ENCODE data around the gene LCN12. TPM values are rescaled to one million over a fixed set of nuclear protein-coding genes. Genes with fewer than 3 reads are reported as not detected.
A peak's percentile ranks its signal among the peaks of the same experiment; 100 is the strongest.

Gene LCN12
- total RNA-seq, 1 experiment from 2014 or later: 2.1 TPM

DNA sequence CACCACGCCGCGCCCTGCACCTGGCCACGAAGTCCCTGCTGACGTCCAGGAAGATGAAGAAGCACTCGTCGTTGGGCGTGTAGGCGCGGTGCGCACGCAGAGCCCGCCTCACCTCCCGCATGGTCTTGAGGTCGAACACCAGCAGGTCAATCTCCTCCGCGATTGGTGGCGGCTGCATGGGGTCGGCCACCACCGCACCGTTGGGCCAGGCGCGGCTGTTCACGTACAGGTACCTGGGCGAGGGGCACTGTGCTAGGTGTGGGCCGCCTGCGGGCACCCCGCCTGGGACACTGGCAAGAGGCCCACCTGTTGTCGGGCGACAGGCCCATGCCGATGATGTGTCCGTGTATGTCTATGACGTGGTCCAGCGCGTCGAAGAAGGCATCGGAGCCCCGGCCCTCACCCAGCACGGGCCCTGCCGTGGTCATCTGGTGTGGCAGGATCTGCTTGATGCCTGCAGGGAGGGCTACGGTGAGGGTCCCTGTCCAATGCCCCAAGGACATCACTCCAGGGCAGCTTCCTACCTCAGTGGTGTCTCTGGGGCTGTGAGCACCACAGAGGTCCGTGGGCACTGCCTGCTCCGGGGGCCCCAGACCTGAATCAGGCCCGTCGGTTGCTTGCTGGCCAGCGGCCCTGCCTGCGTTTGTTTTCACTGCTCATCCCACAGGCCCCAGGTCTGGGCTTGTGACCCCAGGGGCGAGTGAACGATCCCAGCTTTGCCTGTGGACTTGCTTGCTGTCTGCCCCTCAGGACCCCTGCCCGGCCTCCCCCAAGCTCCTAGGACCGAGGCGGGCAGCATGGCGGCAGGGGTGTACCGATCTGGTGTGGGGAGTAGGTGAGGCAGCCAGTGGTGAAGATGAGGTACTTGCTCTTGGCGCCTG, 10.6 kb upstream of the LCN12 start:
- H3K9me3 Mint-ChIP-seq: no peaks in the 10 kb centered on the region
- Histone ChIP-seq H3K23ac (ENCODE audit: insufficient read length, low read depth, low read length) (no peak overlapping the region), H3K27me3 (ENCODE audit: insufficient read depth, low read length) (no peaks in the 10 kb centered on the region), H3K9ac (ENCODE audit: extremely low read depth, insufficient read length, low read length) (no peak overlapping the region), H4K20me1 (ENCODE audit: control insufficient read depth, insufficient read depth, insufficient read length) (no peaks in the 10 kb centered on the region), H2BK120ac (ENCODE audit: low read depth, low read length, poor library complexity, severe bottlenecking) (no peak overlapping the region), H3T11ph (ENCODE audit: low read length) (no peak overlapping the region), H3K4me1 (ENCODE audit: insufficient read depth, low read length) (no peaks in the 10 kb centered on the region), H3K14ac (ENCODE audit: insufficient read depth, low read length) (no peak overlapping the region), H4K91ac (ENCODE audit: insufficient read length, low read depth, low read length) (no peak overlapping the region), H2AFZ (ENCODE audit: low read length) (no peak overlapping the region), H2AK5ac (ENCODE audit: insufficient read length, low read length) (no peak overlapping the region), H3K9me3 (ENCODE audit: control insufficient read depth, low read depth, low read length) (no peaks in the 10 kb centered on the region), H3K4ac (ENCODE audit: low read depth, low read length) (no peak overlapping the region), H2BK15ac (ENCODE audit: low read depth, low read length) (no peak overlapping the region), H3K56ac (ENCODE audit: insufficient read length, low read depth, low read length) (no peak overlapping the region), H3K4me2 (ENCODE audit: insufficient read depth, insufficient read length, low read length) (no peak overlapping the region), H4K8ac (replicated peaks; ENCODE audit: insufficient read length, low read depth, low read length) (no peak overlapping the region), H3K27ac (ENCODE audit: insufficient read length, low read depth, low read length) (no peak overlapping the region), H3K23me2 (ENCODE audit: insufficient read length, low read depth, low read length, poor library complexity, severe bottlenecking) (peaks cover 3% of the 10 kb centered on the region), H3K18ac (ENCODE audit: insufficient read length, low read depth, low read length) (no peak overlapping the region), H2BK5ac (ENCODE audit: insufficient read length, low read length) (no peak overlapping the region), H4K5ac (ENCODE audit: insufficient read length, low read depth, low read length) (no peak overlapping the region), H3K79me1 (ENCODE audit: insufficient read depth, low read depth, low read length, poor library complexity, severe bottlenecking) (no peaks in the 10 kb centered on the region), H2BK12ac (ENCODE audit: insufficient read length, low read depth, low read length) (no peak overlapping the region), H3K79me2 (ENCODE audit: insufficient read depth, low read length) (no peaks in the 10 kb centered on the region), H2BK20ac (ENCODE audit: low read depth, low read length, poor library complexity, severe bottlenecking) (no peak overlapping the region)
- DNase-seq: no peak
- peaks cover 7 to 11% of the 10 kb centered on the region in 2 experiments for H3K4me1 Mint-ChIP-seq
- TF ChIP-seq, protein P1, sequence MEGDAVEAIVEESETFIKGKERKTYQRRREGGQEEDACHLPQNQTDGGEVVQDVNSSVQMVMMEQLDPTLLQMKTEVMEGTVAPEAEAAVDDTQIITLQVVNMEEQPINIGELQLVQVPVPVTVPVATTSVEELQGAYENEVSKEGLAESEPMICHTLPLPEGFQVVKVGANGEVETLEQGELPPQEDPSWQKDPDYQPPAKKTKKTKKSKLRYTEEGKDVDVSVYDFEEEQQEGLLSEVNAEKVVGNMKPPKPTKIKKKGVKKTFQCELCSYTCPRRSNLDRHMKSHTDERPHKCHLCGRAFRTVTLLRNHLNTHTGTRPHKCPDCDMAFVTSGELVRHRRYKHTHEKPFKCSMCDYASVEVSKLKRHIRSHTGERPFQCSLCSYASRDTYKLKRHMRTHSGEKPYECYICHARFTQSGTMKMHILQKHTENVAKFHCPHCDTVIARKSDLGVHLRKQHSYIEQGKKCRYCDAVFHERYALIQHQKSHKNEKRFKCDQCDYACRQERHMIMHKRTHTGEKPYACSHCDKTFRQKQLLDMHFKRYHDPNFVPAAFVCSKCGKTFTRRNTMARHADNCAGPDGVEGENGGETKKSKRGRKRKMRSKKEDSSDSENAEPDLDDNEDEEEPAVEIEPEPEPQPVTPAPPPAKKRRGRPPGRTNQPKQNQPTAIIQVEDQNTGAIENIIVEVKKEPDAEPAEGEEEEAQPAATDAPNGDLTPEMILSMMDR (conservative IDR thresholded peaks at IDR 0.05): no peak
- H3K36me3 Mint-ChIP-seq (ENCODE audit: insufficient read depth in 1 of 3, low read depth in 3 of 3): peaks cover 2 to 54% (median 38%) of the 10 kb centered on the region in 3 experiments; a peak in 5 of 7 replicates
- peaks cover 3% of the 10 kb centered on the region; the same call in 1 of the 2 replicates for H3K27me3 Mint-ChIP-seq (ENCODE audit: low read depth)
- no peak overlapping the region for H3K4me3 Mint-ChIP-seq
- no CpG with 5 or more reads among the region's 55 CpGs for WGBS (ENCODE audit: extremely low coverage, insufficient read length, low lambda C conversion rate)
- peak overlapping the region in 1 of 3 experiments; percentile 68; a peak in 1 of 7 replicates for H3K27ac Mint-ChIP-seq
